Fibroblast of pulmonary artery (primary cell): ENCODE measurements around the gene CEMIP2.
"Not testable (repeated sequence)": the region's sequence is repeated elsewhere in the genome, so short reads cannot be mapped to it uniquely, and the experiment has no call there.

ENCODE experiments used
- DNase-seq: peaks from one replicate; pipeline ENCODE4 v3.0.0-alpha.2; 2010; ENCODE audit warnings: low read depth
- H3K4me3 ChIP-seq: replicated peaks from 2 replicates; pipeline ENCODE4 v1.5.1; 2011; ENCODE audit warnings: low read depth, mild to moderate bottlenecking, control low read depth, low read length, moderate library complexity
- CTCF ChIP-seq: IDR thresholded peaks from 2 replicates; pipeline ENCODE4 v1.5.1; 2011; ENCODE audit warnings: mild to moderate bottlenecking, control low read depth, low read length, inconsistent platforms; ENCODE audit errors: missing control alignments

The CEMIP2 gene

DNA sequence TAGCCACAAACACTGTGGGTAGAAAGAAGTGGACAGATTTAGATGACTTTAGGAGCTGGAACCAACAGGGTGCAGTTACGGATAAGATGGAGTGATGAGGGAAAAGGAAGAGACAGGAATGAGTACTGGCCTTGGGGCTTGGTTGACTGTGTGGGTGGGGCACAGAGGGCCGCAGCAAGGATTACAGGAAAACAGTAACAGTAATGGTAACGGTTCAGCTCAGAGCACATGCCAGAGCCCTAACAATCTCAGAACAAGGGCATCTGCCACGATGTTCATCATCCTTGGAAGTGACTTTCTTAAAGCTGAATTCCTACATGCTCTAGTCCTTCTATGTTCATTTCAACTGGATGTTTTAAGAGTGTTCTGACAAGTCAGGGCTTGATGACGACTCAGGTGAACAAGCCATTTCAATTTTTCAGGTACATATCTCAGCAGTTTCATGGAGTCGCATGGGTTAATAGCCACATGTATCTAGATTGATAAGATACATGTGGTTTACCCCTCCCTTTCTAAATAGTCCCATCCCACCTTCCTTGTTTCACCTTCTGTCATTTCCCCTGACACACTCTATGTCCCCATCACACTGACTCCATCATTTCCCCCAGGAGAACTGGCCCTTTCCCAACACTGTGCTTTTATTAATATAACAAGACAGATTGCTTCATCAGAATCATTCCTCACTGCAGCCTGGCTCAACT lies 65.0 kb downstream of the CEMIP2 start:
- no peak overlapping the region for H3K4me3 ChIP-seq
- no peak for TF ChIP-seq CTCF
- DNase-seq: peak; percentile 53

DNA sequence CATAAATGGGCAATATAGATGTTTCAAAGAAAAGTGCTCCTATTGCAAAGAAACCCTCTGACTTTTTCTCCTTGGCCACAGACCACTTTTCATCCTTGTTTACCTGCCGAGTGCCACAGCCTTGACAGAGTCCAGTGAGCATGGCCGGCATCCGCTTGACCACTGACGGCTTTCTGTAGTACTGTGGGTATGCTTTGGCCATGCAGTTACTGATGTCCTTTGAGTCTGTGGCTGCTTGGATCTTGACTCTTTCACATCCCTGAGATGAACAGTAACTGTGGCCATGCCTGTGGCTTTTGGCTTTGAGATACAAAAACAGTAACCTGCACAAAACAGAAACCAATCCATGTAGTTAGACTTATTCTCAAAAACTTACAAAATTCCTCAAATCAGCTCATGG lies 70.4 kb downstream of the CEMIP2 start:
- TF ChIP-seq CTCF: no peak
- no peak for DNase-seq
- no peak overlapping the region for H3K4me3 ChIP-seq

DNA sequence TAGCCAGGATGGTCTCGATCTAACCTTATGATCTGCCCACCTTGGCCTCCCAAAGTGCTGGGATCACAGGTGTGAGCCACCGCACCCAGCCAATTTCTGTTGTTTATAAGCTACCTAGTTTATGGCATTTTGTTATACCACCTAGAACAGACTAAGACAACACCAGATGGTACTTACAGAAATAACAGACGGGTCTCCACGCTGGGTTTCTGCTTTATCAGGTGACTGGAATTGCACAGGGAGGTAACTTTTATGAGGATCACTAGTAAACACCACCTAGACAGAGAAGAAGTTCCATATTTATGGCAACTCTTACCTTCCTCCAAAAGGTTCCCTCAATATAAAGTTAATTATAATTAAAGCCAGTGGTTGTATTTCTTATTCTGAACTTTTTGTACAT lies 74.0 kb downstream of the CEMIP2 start:
- no peak for TF ChIP-seq CTCF
- no peak for DNase-seq
- no peak overlapping the region for H3K4me3 ChIP-seq

GRCh38 chr9:71693607-71694006 lies 74.7 kb downstream of the CEMIP2 start:
- no peak for TF ChIP-seq CTCF
- no peak for DNase-seq
- H3K4me3 ChIP-seq: no peak overlapping the region

- peak; percentile 68 for DNase-seq
- no peak overlapping the region for H3K4me3 ChIP-seq
- TF ChIP-seq CTCF: no peak
Measured at GRCh38 chr9:71692337-71692736, 76.0 kb downstream of the CEMIP2 start.

DNA sequence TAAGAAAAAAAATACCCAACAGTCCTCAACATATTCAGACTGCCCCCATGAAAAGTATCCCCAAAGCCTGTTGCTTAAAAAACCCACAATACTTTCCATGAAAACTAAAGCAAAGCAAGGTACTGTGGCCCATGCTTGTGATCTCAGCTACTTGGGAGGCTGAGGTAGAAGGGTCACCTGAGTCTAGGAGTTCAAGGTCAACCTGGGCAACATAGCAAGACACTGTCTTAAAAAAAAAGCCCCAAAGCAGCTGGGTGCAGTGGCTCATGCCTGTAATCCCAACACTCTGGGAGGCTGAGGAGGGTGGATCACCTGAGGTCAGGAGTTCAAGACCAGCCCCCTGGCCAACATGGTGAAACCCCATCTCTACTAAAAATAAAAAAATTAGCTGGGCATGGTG lies 76.7 kb downstream of the CEMIP2 start:
- H3K4me3 ChIP-seq, DNase-seq: not testable (repeated sequence)

- no peak for TF ChIP-seq CTCF
- no peak overlapping the region for H3K4me3 ChIP-seq
- no peak for DNase-seq
Measured at GRCh38 chr9:71690689-71691435, 77.5 kb downstream of the CEMIP2 start.
